ENCODE results near the gene FOXF2.

DNA sequence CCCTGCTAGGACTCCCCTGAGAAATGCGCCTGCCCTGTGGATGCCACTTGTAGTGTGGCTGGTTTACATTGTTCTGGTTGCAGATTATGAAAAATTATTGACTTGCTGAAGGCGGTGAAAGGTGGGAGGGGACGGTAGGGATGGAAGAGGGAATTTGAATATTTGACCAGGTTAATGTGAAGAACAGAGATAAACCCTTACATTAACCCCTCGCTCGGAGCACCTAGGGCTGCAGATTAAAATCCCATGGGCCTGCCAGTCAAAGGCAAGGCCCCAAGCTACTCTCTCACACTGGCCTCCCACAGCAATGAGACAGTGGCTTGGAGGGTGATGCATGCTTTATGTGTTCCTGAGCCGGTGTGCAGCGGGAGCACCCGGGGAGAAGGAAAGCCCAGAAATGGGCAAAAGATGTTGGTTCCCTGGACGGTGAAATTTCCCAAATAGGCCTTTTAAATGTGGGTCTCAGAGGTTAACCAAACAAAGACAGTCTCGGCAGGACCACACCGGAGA, 2.5 kb downstream of the FOXF2 start:
- TF ChIP-seq POLR2A (IDR thresholded peaks at IDR 0.05; ENCODE audit: low read length) (no peak), GATA1 (IDR thresholded peaks at IDR 0.05; ENCODE audit: low read depth, low read length) (no peak)

Data from erythroblast (primary cell).